ENCODE measurements around the gene DDA1.

GRCh38 chr19:17312189-17313113 is 3.1 kb downstream of the DDA1 start:
- TF ChIP-seq CEBPB (IDR thresholded peaks at IDR 0.05; ENCODE audit: borderline replicate concordance in 1 of 2, low read depth in 2 of 2, low read length in 2 of 2) (no peak), CTCF (IDR thresholded peaks at IDR 0.05 in 2 of 3, conservative IDR thresholded peaks at IDR 0.05 in 1 of 3; ENCODE audit: control insufficient read depth in 2 of 3, extremely low read depth in 1 of 3, insufficient read depth in 1 of 3, low read depth in 3 of 3, low read length in 3 of 3) (no peak)

Data from GM12878 (cell line).